GM21447 (cell line): ENCODE results near the gene KBTBD3.
"Not testable (repeated sequence)": the region's sequence is repeated elsewhere in the genome, so short reads cannot be mapped to it uniquely, and the experiment has no call there.

Experiments used
- ATAC-seq: cut with Tn5 transposase; IDR thresholded peaks from one replicate; pipeline ENCODE4 v1.9.1; 2021; ENCODE audit not compliant: unreplicated experiment

The KBTBD3 gene

DNA sequence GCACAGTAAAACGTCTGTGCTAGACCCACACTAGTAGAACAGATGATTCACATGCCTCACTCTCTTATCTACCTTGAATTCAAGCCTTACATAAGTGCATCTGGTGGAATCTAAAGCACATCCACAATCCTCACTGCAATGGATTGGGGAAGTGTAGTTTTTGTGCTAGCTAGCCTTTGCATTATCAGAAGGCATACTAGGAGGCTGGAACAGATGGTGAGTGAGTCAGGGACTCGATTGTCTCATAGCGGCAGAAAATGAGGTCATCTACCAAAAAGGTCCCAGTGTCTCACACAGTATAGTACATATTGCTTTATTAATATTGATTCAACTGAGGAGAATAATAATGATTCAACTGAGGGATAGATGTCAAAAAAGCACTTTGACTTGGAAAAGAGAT, 64.4 kb downstream of the KBTBD3 start:
- no peak for ATAC-seq

DNA sequence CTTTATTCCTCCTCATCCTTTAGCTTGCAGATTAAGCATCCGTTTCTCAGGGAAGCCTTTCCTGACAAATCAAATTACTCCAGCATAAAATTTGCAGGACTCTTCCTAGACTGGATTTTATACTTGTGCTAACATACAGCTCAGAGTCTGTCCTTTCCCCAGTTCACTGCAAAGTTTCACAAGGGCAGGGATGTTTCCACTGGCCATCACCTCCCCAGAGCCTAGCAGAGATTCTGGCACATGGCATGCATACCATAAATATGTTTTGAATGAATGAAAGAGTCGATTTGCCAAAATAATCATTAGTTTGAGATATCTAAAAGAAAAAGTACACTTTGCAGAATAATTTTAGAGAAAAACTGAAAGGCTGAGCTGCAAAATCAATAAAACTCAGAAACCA, 65.7 kb downstream of the KBTBD3 start:
- ATAC-seq: no peak

GRCh38 chr11:106003094-106003493, 74.1 kb downstream of the KBTBD3 start:
- not testable (repeated sequence) for ATAC-seq

GRCh38 chr11:106001304-106002012, 75.7 kb downstream of the KBTBD3 start:
- ATAC-seq: no peak
